H1 (cell line): Measurements from ENCODE around the gene KLHDC4. TPM values are rescaled to one million over a fixed set of nuclear protein-coding genes. Genes with fewer than 3 reads are reported as not detected.

Experiments
- CTCF ChIA-PET: fragments of 300-600 bp; sonication (Branson Sonifier 250); formaldehyde crosslinking; loops from one replicate; lab custom pipeline; 2021; ENCODE audit not compliant: partially characterized antibody; lab: Charles Lee
- POLR2A ChIA-PET: fragments of 300-600 bp; sonication (Branson Sonifier 250); formaldehyde crosslinking; loops from one replicate; lab custom pipeline; 2021; ENCODE audit warnings: inconsistent platforms; ENCODE audit not compliant: partially characterized antibody; lab: Charles Lee
- DNase-seq, 2 experiments: peaks; one replicate each; pipeline versions ENCODE4 v3.0.0 to v3.0.0-alpha.2; 2010 to 2022; ENCODE audit warnings: low spot score in 2 of 2, low read depth in 1 of 2, mixed read lengths in 1 of 2
- FAIRE-seq: peaks from 2 replicates; lab custom pipeline; 2011; peaks lifted over from hg19 to GRCh38; lab: Jason Lieb, UNC
- H2AFZ ChIP-seq: 2 replicates; pipeline ENCODE4 v1.8.1; 2012; ENCODE audit warnings: low read length, inconsistent platforms
- H2AK5ac ChIP-seq: 2 replicates; pipeline ENCODE4 v1.6.1; 2013; ENCODE audit warnings: low read depth, low read length
- H2BK120ac ChIP-seq: replicated peaks from 2 replicates; pipeline ENCODE3; 2013; ENCODE audit warnings: low read depth, low read length, inconsistent platforms
- H2BK12ac ChIP-seq: 2 replicates; pipeline ENCODE4 v1.6.1; 2013; ENCODE audit warnings: low read depth, low read length
- H2BK15ac ChIP-seq: 2 replicates; pipeline ENCODE4 v1.6.1; 2013; ENCODE audit warnings: low read length
- H2BK20ac ChIP-seq: 2 replicates; pipeline ENCODE4 v1.6.1; 2013; ENCODE audit warnings: low read length
- H2BK5ac ChIP-seq: 2 replicates; pipeline ENCODE4 v1.6.1; 2013; ENCODE audit warnings: low read depth, low read length
- H3K14ac ChIP-seq: 2 replicates; pipeline ENCODE4 v1.6.1; 2013; ENCODE audit warnings: inconsistent platforms; ENCODE audit not compliant: insufficient read length
- H3K18ac ChIP-seq: 2 replicates; pipeline ENCODE4 v1.6.1; 2013; ENCODE audit warnings: low read length; ENCODE audit errors: extremely low read depth
- H3K23ac ChIP-seq: 2 replicates; pipeline ENCODE4 v1.6.1; 2013; ENCODE audit warnings: inconsistent platforms; ENCODE audit not compliant: insufficient read length
- H3K23me2 ChIP-seq: 2 replicates; pipeline ENCODE4 v1.6.1; 2013; ENCODE audit warnings: low read depth, low read length
- H3K27ac ChIP-seq: 2 replicates; pipeline ENCODE4 v1.6.1; 2011; ENCODE audit warnings: low read depth, low read length, inconsistent platforms
- H3K27me3 ChIP-seq, 4 experiments: replicated peaks in 1 of 4; 1 replicate in 1 of 4; 2 replicates in 3 of 4; pipeline versions ENCODE4 v1.6.1 to v1.8.1; 2011 to 2013; ENCODE audit warnings: low read length in 3 of 4, mild to moderate bottlenecking in 3 of 4, inconsistent platforms in 2 of 4, mixed read lengths in 2 of 4, moderate library complexity in 1 of 4; ENCODE audit not compliant: control insufficient read depth in 3 of 4, insufficient read depth in 3 of 4; ENCODE audit errors: extremely low read depth in 1 of 4
- H3K36me3 ChIP-seq, 4 experiments: 2 replicates each; pipeline versions ENCODE4 v1.6.1 to v1.8.1; 2011 to 2013; ENCODE audit warnings: mild to moderate bottlenecking in 4 of 4, low read length in 3 of 4, moderate library complexity in 2 of 4, control low read depth in 1 of 4, inconsistent platforms in 1 of 4; ENCODE audit not compliant: insufficient read depth in 4 of 4, control insufficient read depth in 2 of 4
- H3K4ac ChIP-seq: replicated peaks from 2 replicates; pipeline ENCODE3; 2013; ENCODE audit warnings: low read length, low read depth, mixed read lengths, inconsistent platforms; ENCODE audit not compliant: insufficient read length
- H3K4me1 ChIP-seq, 4 experiments: replicated peaks in 1 of 4; 1 replicate in 1 of 4; 2 replicates in 3 of 4; pipeline versions ENCODE4 v1.6.1 to v1.8.1; 2011 to 2013; ENCODE audit warnings: low read length in 3 of 4, inconsistent platforms in 2 of 4, mixed read lengths in 1 of 4; ENCODE audit not compliant: insufficient read depth in 4 of 4, control insufficient read depth in 3 of 4
- H3K4me2 ChIP-seq, 2 experiments: 2 replicates each; pipeline versions ENCODE4 v1.6.1 to v1.8.1; 2011 to 2013; ENCODE audit warnings: low read depth in 2 of 2, low read length in 2 of 2, control low read depth in 1 of 2, inconsistent platforms in 1 of 2, mild to moderate bottlenecking in 1 of 2; ENCODE audit not compliant: insufficient read depth in 1 of 2
- H3K4me3 ChIP-seq, 4 experiments: fragments of 200-600, 300-600 bp in 1 of 4; sonication (generic), shearing (Covaris generic), sonication (Bioruptor Twin) in 1 of 4; 2 replicates each; pipeline versions ENCODE4 v1.5.1 to v1.8.1; 2011 to 2016; ENCODE audit warnings: low read length in 4 of 4, low read depth in 3 of 4, control low read depth in 2 of 4, inconsistent platforms in 2 of 4, mild to moderate bottlenecking in 2 of 4, mixed read lengths in 1 of 4, moderate library complexity in 1 of 4; ENCODE audit not compliant: insufficient read depth in 2 of 4; ENCODE audit errors: extremely low read depth in 1 of 4
- H3K56ac ChIP-seq: replicated peaks from 2 replicates; pipeline ENCODE3; 2013; ENCODE audit warnings: low read depth, mild to moderate bottlenecking, mixed read lengths, low read length, inconsistent platforms; ENCODE audit not compliant: insufficient read length
- H3K79me1 ChIP-seq: 2 replicates; pipeline ENCODE4 v1.6.1; 2013; ENCODE audit warnings: low read depth, low read length, control low read depth
- H3K79me2 ChIP-seq, 2 experiments: 2 replicates each; pipeline versions ENCODE4 v1.6.1 to v1.8.1; 2012 to 2013; ENCODE audit warnings: low read length in 2 of 2, mild to moderate bottlenecking in 2 of 2, inconsistent platforms in 1 of 2; ENCODE audit not compliant: insufficient read depth in 2 of 2, control insufficient read depth in 1 of 2
- H3K9ac ChIP-seq, 4 experiments: replicated peaks in 1 of 4; 1 replicate in 1 of 4; 2 replicates in 3 of 4; pipeline versions ENCODE4 v1.6.1 to v1.8.1; 2011 to 2013; ENCODE audit warnings: low read depth in 3 of 4, low read length in 3 of 4, control low read depth in 2 of 4, mild to moderate bottlenecking in 2 of 4, moderate library complexity in 2 of 4, inconsistent platforms in 1 of 4; ENCODE audit errors: extremely low read depth in 1 of 4
- H3K9me3 ChIP-seq, 2 experiments: 2 replicates each; pipeline versions ENCODE4 v1.6.1 to v1.8.1; 2012 to 2013; ENCODE audit warnings: mild to moderate bottlenecking in 2 of 2, moderate library complexity in 2 of 2, control low read depth in 1 of 2, inconsistent platforms in 1 of 2, low read depth in 1 of 2, low read length in 1 of 2, mixed read lengths in 1 of 2; ENCODE audit not compliant: insufficient read depth in 2 of 2
- H4K20me1 ChIP-seq, 2 experiments: replicated peaks in 1 of 2; 2 replicates each; pipeline versions ENCODE3 to v1.8.1; 2011 to 2013; ENCODE audit warnings: inconsistent platforms in 2 of 2, low read length in 2 of 2, mild to moderate bottlenecking in 1 of 2; ENCODE audit not compliant: insufficient read depth in 2 of 2, control insufficient read depth in 1 of 2
- H4K5ac ChIP-seq: 2 replicates; pipeline ENCODE4 v1.6.1; 2013; ENCODE audit warnings: low read length, low read depth, mixed read lengths, inconsistent platforms; ENCODE audit not compliant: insufficient read length
- H4K8ac ChIP-seq: 2 replicates; pipeline ENCODE4 v1.8.0; 2013; ENCODE audit warnings: mild to moderate bottlenecking, moderate library complexity, low read length, inconsistent platforms; ENCODE audit not compliant: insufficient read depth; ENCODE audit errors: extremely low read depth
- H4K91ac ChIP-seq: replicated peaks from 2 replicates; pipeline ENCODE3; 2013; ENCODE audit warnings: low read length, mixed read lengths, inconsistent platforms; ENCODE audit not compliant: insufficient read length
- ATF2 ChIP-seq: IDR thresholded peaks from 2 replicates; pipeline ENCODE4 v1.6.1; 2012; ENCODE audit warnings: low read length, inconsistent platforms
- CTBP2 ChIP-seq: IDR thresholded peaks from 2 replicates; pipeline ENCODE4 v1.7.0; 2011; ENCODE audit warnings: borderline replicate concordance, mild to moderate bottlenecking, moderate library complexity, mixed read lengths, low read length; ENCODE audit not compliant: insufficient read depth, insufficient read length
- EZH2 ChIP-seq: fragments of 200-600 bp; sonication (generic); IDR thresholded peaks from 2 replicates; pipeline ENCODE4 v1.7.1; 2012; ENCODE audit warnings: low read depth, mild to moderate bottlenecking, moderate library complexity, low read length, inconsistent platforms; ENCODE audit not compliant: severe bottlenecking
- HDAC6 ChIP-seq: IDR thresholded peaks from one replicate; pipeline ENCODE4 v1.7.1; 2012; ENCODE audit warnings: low read depth, mild to moderate bottlenecking, inconsistent platforms, low read length, moderate library complexity
- NANOG ChIP-seq: IDR thresholded peaks from 2 replicates; pipeline ENCODE4 v1.6.1; 2011; ENCODE audit warnings: low read length, low read depth, mild to moderate bottlenecking, inconsistent platforms; ENCODE audit not compliant: insufficient read depth, poor library complexity, severe bottlenecking
- POLR2AphosphoS5 ChIP-seq: IDR thresholded peaks from 2 replicates; pipeline ENCODE4 v1.6.1; 2011; ENCODE audit warnings: low read depth, low read length
- RNF2 ChIP-seq: fragments of 200-900, 300-1000 bp; sonication (generic); IDR thresholded peaks from 2 replicates; pipeline ENCODE4 v1.7.1; 2016; ENCODE audit warnings: borderline replicate concordance, low read depth, mild to moderate bottlenecking, antibody characterized with exemption, low read length; ENCODE audit not compliant: poor library complexity, severe bottlenecking; ENCODE audit errors: missing control alignments
- SP2 ChIP-seq: IDR thresholded peaks from 2 replicates; pipeline ENCODE4 v1.6.1; 2012; ENCODE audit warnings: mild to moderate bottlenecking, low read length, inconsistent platforms
- TAF7 ChIP-seq: optimal IDR thresholded peaks from 2 replicates; pipeline ENCODE3; 2011; ENCODE audit warnings: low read depth, mild to moderate bottlenecking, inconsistent platforms, low read length, moderate library complexity, borderline replicate concordance
- WGBS, 2 experiments: shearing (Covaris generic) in 1 of 2; methylation state at CpG; one replicate each; pipeline versions ENCODE4 v1.1.6 to v1.1.7; 2013 to 2015; ENCODE audit warnings: low lambda C conversion rate in 2 of 2, mixed read lengths in 2 of 2, inconsistent platforms in 1 of 2, low coverage in 1 of 2, missing lambda C conversion rate in 1 of 2; ENCODE audit not compliant: insufficient replicate concordance in 2 of 2, insufficient coverage in 1 of 2, insufficient read length in 1 of 2; ENCODE audit errors: extremely low coverage in 1 of 2, missing lambda C conversion rate in 1 of 2; 5-methylcytosine and 5-hydroxymethylcytosine counted together
- polyA plus RNA-seq, 7 experiments: library from polyadenylated mRNA; depleted of rRNA in 3 of 7; stranded (reverse) in 5 of 7; unstranded in 2 of 7; fragments of >200 nt in 5 of 7; fragments of 200-250 nt in 2 of 7; gene quantifications; 1 replicate in 5 of 7; 2 replicates in 1 of 7; 4 replicates in 1 of 7; pipeline versions ENCODE4 v1.2.1 to v1.2.3, GENCODE V29; 2011 to 2013; ENCODE audit warnings: missing spikeins in 2 of 7, mixed read lengths in 2 of 7
- total RNA-seq: library from RNA; stranded (reverse); fragmentation: NEBNext Ultra II Directional; extraction: Animal tissue kit (Norgen Biotek cat#: 25700); gene quantifications from 2 replicates; pipeline ENCODE4 v1.2.1, GENCODE V29; 2021
- TF ChIP-seq, protein P1 (sequence below): IDR thresholded peaks from 2 replicates; pipeline ENCODE4 v1.6.1; 2011; ENCODE audit warnings: low read depth, mild to moderate bottlenecking, low read length; ENCODE audit not compliant: insufficient read depth

Gene KLHDC4
- total and polyA plus RNA-seq, 2 of the 8 experiments (the other 6 are each of a cell fraction or from before 2014, with no cell fraction given): 23.7 to 63.9 TPM

DNA sequence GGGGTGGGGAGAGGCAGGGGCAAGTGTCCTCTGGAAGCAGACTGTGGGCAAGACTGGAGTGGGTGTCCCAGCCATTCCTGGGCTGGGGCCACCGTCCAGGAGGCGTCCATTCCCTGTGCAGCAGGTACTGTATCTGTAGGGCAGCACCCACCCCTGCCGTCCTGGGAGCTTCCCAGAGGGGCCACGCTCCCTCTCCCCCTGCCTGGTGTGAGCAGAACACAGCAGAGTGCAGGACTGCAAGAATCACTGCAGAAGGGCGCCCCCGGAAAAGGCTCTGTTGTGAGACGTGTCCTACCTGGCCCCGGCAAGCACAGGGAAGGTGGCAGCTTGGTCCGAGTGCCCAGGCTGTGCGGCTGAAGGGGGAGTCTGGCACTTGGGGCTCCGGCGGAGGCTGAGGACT lies 70.3 kb downstream of the KLHDC4 start:
- Histone ChIP-seq H3K4me1 (no peaks in the 10 kb centered on the region; a peak in 1 of 7 replicates), H2AFZ (no peak overlapping the region), H3K23me2 (no peaks in the 10 kb centered on the region), H3K23ac (no peak overlapping the region), H4K20me1 (peaks cover 7 to 14% of the 10 kb centered on the region in 2 experiments), H3K79me2 (no peaks in the 10 kb centered on the region), H2BK20ac (no peak overlapping the region), H3K9me3 (no peaks in the 10 kb centered on the region), H2AK5ac (no peak overlapping the region), H3K4me3 (no peak overlapping the region), H3K4ac (no peak overlapping the region), H3K36me3 (peaks cover 6 to 36% (median 19%) of the 10 kb centered on the region in 4 experiments; a peak in 7 of 8 replicates), H4K91ac (no peak overlapping the region), H3K14ac (no peak overlapping the region), H3K56ac (no peak overlapping the region), H3K27ac (no peak overlapping the region), H3K9ac (no peak overlapping the region), H3K79me1 (no peaks in the 10 kb centered on the region), H3K27me3 (no peaks in the 10 kb centered on the region), H4K8ac (no peak overlapping the region), H2BK5ac (no peak overlapping the region; the same call in 1 of the 2 replicates), H3K4me2 (no peak overlapping the region), H3K18ac (no peak overlapping the region), H2BK12ac (no peak overlapping the region), H4K5ac (no peak overlapping the region), H2BK15ac (no peak overlapping the region), H2BK120ac (no peak overlapping the region)
- CTCF ChIA-PET: interaction anchor here (0.7 to 2.0 kb wide), 7 partner anchors 10 to 492 kb away, joined by 3 to 7 read pairs (median 4); no protein-coding TSS in a partner anchor
- POLR2A ChIA-PET: interaction anchor here (1.2 kb wide), 1 partner anchor 13 kb away, joined by 4 read pairs; no protein-coding TSS in a partner anchor
- DNase-seq (no peak), FAIRE-seq (no peak)
- 86% methylated on average over 10 of the region's 12 CpGs; no CpG with 5 or more reads in 1 of the 2 experiments for WGBS, 2 experiments
- no peak for TF ChIP-seq SP2
- TF ChIP-seq HDAC6: no peak
- TF ChIP-seq NANOG: no peak
- no peak for TF ChIP-seq TAF7
- no peak for TF ChIP-seq POLR2AphosphoS5
- no peak for TF ChIP-seq EZH2
- no peak for TF ChIP-seq ATF2
- no peak for TF ChIP-seq RNF2
- no peak for TF ChIP-seq CTBP2
- TF ChIP-seq, protein P1, sequence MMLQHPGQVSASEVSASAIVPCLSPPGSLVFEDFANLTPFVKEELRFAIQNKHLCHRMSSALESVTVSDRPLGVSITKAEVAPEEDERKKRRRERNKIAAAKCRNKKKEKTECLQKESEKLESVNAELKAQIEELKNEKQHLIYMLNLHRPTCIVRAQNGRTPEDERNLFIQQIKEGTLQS: no peak
